NCI-H226 (cell line): ENCODE data around the gene LTN1.
"Not testable (repeated sequence)": the region's sequence is repeated elsewhere in the genome, so short reads cannot be mapped to it uniquely, and the experiment has no call there.

Experiments
- DNase-seq: peaks from one replicate; pipeline ENCODE4 v3.0.0-alpha.2; 2015

The LTN1 gene

DNA sequence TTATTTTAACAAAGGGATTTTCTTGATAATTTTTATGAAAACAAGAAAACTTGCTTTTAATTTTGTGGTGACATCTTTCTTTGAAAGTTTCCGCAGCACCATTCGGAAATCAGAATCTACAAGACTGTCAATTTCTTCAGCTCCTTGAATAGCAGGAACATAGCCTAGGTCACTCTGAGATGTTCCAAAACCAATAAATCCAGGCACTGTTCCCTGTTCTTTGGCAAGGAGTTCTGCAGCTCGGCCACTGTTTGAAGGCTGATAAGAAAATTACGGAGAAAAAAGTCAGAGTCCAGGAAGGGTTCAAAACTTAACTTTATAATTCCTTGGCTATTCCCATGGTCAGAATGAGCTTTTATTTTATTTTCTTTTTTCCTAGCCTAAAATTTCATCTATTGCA, 6.0 kb downstream of the LTN1 start:
- no peak for DNase-seq

DNA sequence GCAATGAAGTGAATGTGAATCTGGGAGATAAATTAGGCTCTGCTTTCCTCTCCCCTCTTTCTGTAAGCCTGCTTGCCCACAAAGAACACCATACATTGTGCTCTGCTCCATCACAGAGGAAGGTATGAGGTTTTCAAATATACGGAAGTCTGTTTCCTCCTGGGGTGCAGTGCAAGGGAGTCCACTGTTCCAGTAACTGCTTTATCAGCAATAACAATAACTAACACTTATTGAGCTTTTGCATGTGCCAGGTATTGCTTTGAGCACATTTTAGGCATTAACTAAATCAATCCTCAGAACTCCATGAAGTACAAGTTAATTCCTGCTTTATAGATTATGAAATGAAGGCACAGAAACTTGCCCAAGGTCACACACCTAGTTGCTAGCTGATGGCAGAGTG, 10.0 kb downstream of the LTN1 start:
- no peak for DNase-seq

DNA sequence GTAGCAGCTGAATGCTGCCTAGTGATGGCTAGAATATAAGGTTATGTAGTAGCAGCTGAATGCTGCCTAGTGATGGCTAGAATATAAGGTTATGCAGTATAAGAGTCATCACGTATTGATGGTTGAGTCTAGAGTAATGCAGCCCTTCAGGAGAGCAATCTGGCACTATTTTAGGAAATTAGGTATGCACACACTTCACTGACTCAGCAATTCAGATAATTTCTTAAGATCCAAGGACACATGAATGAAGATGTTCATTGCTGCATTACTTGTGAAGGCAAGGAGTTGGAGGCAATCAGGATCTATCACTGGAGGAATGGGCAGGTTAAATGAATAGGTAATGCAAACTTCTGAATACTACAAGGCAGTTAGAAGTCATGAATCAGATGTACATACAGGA, 13.6 kb downstream of the LTN1 start:
- DNase-seq: no peak

DNA sequence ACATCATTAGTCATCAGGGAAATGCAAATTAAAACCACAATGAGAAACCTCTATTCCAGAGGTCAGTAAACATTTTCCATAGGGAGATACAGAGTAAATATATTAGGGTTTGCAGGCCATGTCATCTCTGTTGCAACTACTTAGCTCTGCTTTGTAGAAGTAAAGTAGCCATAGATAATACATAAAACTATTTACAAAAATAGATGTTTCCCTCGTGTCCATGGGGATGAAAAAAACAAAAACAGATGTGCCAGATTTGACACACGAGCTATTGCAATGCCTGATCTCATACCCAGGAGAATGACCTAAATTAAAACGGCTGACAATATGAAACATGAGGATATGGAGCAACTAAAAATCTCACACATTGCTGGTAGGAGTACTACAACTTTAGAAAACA, 17.3 kb downstream of the LTN1 start:
- DNase-seq: no peak

DNA sequence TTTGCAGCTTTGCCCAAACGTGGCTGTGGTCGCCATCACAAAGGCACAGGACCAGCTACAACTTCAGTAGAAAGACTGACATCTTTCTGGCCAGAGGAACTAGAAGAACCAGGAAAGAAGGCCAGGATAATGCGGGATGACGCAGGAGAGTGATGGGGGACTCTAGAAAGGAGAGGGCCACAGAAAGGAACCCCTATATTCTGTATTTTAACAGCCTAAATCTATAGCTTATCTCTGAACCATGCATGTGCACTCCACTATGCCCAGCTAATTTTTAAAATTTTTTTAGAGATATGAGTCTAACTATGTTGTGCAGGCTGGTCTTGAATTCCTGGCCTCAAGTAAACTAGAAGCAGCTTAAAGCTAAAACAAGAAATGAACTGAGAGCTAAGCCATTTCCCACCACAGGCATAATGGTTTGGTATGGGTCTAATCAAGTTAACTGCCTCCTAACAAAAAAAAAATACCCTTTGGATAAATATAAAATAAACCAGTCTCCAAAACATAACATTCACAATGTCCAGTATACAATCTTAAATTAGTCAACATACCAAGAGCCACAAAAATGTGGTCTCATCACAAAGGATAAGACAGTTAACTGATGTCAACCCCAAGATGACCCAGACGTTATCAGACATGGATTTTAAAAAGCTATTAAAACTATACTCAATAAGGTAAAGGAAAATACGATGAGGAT, 18.0 kb downstream of the LTN1 start:
- no peak for DNase-seq

DNA sequence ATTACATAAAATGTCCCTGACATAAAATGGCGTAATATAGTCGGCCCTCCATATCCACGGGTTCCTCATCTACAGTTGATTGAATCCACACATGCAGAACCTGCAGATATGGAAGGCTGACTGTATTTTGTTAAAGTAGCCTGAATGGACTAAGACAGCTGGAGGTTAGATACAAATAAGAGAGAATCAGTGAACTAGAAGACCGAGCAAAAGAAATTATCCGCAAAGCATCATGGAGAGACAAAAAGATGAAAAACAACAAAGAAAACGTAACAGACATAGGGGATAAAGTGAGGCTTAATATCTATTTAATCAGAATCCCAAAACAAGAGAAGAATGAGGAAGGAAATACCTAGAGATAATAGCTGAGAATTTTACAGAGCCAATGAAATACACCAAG, 20.3 kb downstream of the LTN1 start:
- no peak for DNase-seq

DNA sequence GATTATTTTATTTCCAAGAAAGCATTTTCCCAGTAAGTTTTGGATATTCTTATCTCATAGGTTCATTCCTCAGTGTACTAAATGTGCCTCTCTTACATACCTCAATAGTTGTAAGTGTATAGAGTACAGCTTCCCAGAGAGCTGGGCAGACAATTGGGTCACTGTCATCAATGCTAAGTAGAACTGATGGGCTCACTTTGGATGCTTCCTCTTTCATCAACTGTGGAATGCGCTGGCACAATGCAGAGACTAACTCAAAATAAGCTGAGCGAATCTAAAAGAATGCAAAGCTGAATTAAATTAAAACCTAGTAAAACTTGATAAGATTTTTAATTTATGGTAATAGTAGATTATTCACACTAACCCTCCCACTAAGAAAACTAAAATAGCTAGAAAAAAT, 21.5 kb downstream of the LTN1 start:
- no peak for DNase-seq

DNA sequence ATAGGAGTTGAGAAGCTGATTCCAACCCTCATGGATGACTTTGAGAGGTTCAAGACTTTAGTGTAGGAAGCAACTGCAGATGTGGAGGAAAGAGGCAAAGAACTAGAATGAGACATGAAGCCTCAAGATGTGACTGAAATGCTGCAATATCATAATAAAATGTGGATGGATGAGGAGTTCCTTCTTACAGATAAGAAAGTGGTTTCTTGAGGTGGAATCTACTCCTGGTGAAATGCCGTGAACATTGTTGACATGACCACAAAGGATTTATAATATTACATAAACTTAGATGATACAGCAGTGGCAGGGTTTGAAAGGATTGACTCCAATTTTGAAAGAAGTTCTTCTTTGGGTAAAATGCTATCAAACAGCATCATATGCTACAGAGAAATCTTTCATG, 28.8 kb downstream of the LTN1 start:
- no peak for DNase-seq

DNA sequence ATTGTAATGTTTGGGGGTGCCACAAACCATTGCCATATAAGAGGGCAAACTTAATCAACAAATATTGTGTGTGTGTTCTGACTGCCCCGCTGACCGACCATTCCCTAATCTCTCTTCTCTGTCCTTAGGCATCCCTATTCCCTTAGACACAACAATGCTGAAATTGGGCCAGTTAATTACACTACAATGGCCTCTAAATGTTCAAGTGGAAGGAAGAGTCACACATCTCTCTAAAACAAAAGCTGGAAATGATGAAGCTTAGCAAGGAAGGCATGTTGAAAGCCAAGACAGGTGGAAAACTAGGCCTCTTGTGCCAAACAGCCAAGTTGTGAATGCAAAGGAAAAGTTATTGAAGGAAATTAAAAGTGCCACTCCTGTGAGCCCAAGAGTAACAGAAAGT, 30.2 kb downstream of the LTN1 start:
- DNase-seq: no peak

DNA sequence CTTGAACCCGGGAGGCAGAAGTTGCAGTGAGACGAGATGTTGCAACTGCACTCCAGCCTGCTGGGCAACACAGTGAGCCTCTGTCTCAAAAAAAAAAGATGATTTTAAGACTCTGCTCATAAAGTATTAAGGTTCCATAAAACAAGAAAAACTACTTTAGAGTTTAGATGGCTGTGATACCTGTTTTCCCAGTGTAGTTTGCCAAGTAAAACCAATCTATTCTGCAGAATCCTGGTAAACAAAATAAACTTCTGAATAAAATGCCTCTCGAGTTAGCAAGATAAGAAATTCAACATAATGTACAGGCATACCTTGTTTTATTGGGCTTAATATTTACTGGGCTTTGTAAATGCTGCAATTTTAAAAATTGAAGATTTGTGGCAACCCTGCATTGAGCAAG, 30.8 kb downstream of the LTN1 start:
- DNase-seq: no peak

DNA sequence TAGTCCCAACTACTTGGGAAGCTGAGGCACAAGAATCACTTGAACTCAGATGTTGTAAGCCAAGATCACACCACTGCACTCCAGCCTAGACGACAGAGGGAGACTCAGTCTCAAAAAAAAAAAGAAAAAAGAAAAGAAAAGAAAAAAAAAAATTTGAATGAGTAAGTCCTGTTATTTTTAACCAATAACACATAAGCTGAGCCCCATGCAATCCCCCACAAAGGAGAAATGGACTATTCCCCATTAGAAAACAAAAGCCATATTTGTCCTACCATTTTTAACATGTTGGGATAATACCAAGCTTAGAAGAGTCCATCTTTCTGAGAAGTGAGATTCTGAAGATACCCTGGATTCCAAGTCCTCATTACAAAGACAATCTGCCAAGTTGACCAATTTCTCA, 32.4 kb downstream of the LTN1 start:
- DNase-seq: no peak

DNA sequence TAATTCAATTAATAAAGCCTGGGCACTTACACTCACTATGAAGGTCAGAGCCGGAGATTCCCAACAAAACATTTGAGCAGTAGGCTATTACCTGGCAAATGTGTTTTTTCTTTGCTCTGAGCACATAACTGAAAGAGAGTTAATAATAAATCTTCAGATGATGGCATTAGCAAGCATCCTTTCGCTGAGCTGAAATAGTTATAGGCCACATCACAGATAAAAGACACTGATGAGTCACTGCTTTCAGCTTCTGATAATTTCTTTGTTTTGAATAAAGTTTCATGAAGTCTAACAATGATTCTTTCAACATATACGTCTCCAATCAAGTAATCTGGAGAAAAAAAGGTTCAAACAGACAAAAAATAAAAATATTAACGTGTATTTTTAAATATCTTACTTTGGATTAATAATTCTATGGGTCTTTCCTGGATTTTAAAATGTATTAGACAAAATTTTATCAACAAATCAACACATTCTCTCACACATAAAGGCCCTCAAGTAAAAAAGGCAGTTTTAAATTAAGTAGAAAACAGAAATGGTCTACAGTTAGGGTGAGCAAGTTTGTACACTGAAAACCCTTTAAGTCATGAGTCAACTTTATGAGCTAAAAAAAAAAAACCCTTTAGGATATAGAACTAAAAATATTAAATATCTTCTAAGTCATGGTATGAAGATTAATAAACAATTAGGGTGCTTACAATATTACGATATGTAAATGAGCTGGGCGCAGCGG, 33.1 kb downstream of the LTN1 start:
- peak; percentile 76 for DNase-seq

DNA sequence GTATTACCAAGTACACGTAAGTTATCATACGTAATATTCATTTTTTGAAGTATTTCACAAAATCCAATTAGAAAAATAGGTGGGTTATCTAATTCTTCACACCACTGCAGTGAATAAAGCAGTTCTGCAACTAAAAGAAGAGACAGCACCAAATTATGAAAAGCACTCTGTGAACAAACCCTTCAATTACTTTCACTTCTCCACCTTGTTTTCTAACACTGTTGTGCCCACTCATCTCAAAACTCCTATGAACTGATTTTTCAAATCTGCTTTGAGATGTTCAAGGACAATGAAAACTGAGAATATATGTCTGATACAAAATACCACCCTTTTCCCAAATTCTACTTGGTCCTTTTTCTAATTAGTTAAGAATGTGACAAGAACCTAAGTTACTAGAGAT, 39.4 kb downstream of the LTN1 start:
- DNase-seq: no peak

DNA sequence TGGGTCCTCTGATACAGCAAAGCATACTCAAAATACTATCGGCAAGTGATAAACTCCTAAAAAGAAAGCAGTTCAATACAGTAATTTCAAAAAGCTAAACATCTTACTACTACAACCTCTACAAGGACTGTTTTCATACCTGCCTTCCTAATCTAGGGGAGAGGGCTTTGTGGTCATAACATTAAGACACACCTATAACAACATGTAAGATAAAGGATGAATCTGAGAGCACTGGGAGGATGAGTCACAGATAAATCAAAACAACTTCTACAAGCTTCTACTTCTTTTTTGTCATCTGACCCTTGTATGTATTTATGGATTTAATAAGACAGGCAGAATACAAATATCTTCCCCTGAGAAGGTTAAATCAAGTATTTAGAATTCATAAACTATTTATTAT, 40.0 kb downstream of the LTN1 start:
- peak; percentile 3 for DNase-seq

DNA sequence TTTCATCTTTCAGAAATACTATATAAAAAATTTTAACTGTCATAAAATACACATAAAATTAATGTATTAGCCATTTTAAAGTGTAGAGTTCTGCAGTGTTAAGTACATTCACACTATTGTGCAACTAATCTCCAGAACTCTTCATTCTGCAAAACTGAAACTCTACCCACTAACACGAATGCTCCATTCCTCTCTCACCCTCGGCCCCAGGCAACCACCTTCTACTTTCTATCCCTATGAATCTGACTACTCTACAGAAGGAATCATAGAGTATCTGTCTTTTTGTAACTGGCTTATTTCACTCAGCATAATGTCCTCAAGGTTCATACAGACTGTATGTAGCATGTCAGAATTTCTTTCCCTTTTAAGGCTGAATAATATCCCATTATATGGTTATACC, 43.4 kb downstream of the LTN1 start:
- DNase-seq: no peak

DNA sequence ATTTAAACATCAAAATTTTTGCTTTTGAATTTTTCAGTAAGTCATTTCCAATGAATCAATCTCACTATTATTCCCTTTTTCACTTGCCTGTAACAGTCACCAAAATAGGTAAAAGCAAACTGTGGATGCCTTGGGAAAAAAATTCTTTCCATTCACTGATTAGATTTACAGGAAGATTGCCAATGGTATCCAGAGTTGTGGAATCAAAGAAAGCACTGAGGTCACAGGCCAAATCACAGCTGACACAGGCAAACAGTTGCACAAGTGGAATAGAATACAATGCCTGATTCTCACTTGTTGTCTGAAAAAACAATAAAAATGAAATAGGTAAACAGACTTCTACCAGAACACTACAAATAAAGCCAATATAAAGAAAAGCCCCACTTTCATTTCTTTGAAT, 48.4 kb downstream of the LTN1 start:
- DNase-seq: no peak

DNA sequence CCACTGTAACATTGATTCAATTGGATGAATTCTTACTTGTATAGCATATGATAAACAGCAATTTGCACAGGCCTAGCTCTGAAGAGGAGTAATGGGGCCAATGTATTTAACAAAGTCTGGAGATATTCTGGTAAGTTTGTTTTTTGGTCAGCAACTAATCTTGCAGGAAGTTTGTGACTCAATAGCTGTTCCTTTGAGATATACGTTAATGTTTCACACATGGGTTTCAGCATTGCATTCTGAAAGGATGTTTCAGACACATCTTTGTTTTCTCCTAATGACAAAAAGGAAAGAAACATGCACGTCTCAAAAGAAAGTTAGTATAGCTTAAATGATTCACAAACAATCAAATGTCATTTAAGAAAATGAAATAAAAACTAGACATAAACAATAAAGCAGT, 49.0 kb downstream of the LTN1 start:
- no peak for DNase-seq

DNA sequence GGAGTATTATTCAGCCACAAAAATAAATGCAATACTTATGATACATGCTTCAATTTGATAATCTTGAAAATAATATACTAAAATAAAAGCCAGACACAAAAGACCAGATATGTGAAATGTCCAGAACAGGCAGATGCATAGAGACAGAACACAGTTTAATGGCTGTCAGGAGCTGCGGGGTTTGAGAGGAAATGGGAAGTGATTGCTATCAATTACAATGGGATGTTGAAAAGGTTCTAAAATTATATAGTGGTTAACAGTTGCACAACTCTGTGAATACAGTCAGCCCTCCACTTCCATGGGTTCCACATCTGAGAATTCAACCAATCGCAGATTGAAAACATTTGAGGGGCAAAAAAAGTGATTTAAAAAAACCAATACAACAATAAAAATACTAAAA, 54.0 kb downstream of the LTN1 start:
- no peak for DNase-seq

DNA sequence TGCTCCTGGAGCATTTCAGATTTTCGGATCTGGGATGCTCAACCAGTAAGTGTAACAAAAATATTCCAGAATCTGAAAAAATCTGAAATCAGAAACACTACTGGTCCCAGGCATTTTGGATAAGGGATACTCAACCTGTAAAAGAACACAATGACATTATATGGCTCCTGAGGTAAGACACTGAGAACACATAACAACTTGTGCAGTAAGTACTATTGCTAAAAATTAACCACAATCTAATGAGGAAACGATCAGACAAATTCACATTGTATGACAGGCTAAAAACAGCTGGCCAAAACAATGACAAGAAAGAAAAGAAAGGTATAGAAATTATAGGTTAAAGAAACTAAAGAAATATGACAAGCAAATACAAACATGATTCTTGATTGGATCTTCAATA, 54.9 kb downstream of the LTN1 start:
- DNase-seq: no peak

DNA sequence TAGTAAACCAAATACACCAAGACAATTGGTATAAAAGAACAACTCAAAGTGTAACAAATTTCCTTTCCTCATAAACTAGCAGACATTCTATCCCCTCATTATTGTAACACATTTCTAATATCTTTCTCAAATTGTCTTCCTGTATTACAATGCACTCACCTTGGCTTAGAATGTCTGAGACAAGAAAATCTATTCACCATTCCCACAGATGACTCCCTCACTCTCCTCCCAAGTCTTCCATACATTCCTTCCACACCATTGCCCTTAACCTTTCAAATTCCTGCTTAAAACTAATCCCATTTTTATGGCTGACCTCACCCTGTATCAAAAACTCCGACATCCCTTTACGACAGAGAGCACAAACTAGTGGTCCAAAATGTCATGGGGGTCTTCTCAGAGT, 56.0 kb downstream of the LTN1 start:
- DNase-seq: no peak

DNA sequence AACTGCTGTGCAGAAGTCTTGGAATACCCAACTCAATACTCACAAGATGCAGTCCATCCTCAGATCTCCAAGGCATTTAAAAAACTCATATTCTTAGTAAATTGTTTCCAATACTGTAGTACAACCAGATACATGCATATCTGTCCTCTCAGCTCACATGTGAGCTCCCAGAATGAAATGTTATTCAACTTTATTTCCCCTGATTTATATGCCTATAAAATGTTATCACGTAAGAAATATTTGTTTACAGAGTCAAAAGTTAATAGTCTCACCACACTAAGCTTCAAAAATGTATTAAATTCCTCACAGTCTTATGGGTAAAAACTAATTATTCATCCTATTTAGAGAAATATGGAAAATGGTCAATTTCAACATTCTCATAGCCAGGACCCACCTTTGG, 56.6 kb downstream of the LTN1 start:
- DNase-seq: no peak

DNA sequence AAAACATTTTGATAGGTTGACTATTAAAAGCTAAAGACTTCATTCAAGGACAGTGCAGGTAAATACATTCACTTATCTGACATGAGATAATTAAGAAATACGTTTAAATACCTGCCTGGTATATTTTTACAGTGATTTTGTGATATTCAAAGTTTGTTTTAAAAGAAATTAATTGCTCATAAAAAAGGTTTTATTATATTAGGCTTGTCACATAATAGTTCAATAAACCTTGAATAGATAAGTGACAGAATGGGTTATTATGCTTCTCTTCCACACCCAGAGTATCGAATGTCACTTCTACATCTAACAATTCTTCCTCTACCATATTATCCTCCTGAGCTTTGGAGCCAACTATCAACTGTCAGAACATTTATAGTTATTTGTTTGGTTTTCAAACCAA, 60.0 kb downstream of the LTN1 start:
- no peak for DNase-seq

DNA sequence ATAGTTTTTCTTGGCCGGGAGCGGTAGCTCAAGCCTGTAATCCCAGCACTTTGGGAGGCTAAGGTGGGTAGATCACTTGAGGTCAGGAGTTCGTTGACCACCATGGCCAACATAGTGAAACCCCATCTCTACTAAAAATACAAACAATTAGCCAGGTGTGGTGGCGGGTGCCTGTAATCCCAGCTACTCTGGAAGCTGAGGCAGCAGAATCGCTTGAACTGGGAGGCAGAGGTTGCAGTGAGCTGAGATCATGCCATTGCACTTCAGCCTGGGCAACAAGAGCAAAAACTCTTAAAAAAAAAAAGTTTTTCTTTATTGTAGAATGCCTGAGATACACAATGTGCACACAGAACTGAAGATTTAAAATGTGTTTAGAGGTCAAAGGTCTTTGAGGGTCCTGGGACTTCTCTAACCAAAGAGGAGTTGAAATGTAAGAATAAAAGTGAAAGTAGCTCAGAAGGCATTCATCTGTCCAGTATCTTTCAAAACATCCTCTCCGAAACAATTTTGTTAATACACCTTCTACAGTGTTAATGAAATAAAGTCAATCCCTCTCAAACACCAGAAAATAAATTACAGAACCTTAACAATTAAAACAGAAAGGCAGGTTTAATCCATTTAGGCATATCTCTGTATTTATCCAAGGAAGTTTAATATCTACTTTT, 60.8 kb downstream of the LTN1 start:
- DNase-seq: not testable (repeated sequence)
